Measurements from ENCODE around the gene FDPS.

GRCh38 chr1:155279268-155279667 lies 29.4 kb upstream of the FDPS start:
- TF ChIP-seq CTCF (conservative IDR thresholded peaks at IDR 0.05 in 1 of 2, IDR thresholded peaks at IDR 0.05 in 1 of 2; ENCODE audit: extremely low read depth in 1 of 2, insufficient read depth in 1 of 2, low read depth in 1 of 2, low read length in 2 of 2) (no peak), EZH2 (IDR thresholded peaks at IDR 0.05; ENCODE audit: borderline replicate concordance, low read length) (no peak)

Measured in mammary epithelial cell (primary cell).